CD4-positive, alpha-beta T cell treated with Interleukin-17A for 4 hours (primary cell): Measurements from ENCODE around the gene CDC16.

Experiments
- DNase-seq: peaks from one replicate; pipeline ENCODE4 v3.0.0-alpha.2; 2020; ENCODE audit warnings: mixed read lengths

The CDC16 gene

GRCh38 chr13:114266241-114266640 is 31.5 kb downstream of the CDC16 start:
- DNase-seq: no peak

- DNase-seq: no peak
Observed at GRCh38 chr13:114268344-114269280, 33.9 kb downstream of the CDC16 start.

GRCh38 chr13:114269281-114269770 is 34.6 kb downstream of the CDC16 start:
- no peak for DNase-seq

GRCh38 chr13:114272977-114273376 is 38.3 kb downstream of the CDC16 start:
- no peak for DNase-seq

GRCh38 chr13:114275304-114275703 is 40.6 kb downstream of the CDC16 start:
- no peak for DNase-seq

- DNase-seq: no peak
Observed at GRCh38 chr13:114279146-114279545, 44.4 kb downstream of the CDC16 start.

GRCh38 chr13:114279758-114280355 is 45.2 kb downstream of the CDC16 start:
- peak; percentile 18 for DNase-seq

- DNase-seq: peak; percentile 96
Observed at GRCh38 chr13:114281351-114282040, 46.8 kb downstream of the CDC16 start, which contains the start of gene UPF3A. TSS of gene UPF3A (plus strand) at chr13:114281601. CDS start at chr13:114281640, 39 bp downstream.

GRCh38 chr13:114282041-114282670 is 47.5 kb downstream of the CDC16 start:
- DNase-seq: peak; percentile 78

GRCh38 chr13:114283576-114283975 is 48.9 kb downstream of the CDC16 start:
- DNase-seq: no peak

GRCh38 chr13:114284680-114285079 is 50.0 kb downstream of the CDC16 start:
- no peak for DNase-seq

GRCh38 chr13:114285166-114285808 is 50.6 kb downstream of the CDC16 start:
- no peak for DNase-seq

- DNase-seq: no peak
Observed at GRCh38 chr13:114286808-114287207, 52.1 kb downstream of the CDC16 start.

GRCh38 chr13:114288157-114288591 is 53.5 kb downstream of the CDC16 start:
- DNase-seq: no peak

GRCh38 chr13:114296448-114296847 is 61.8 kb downstream of the CDC16 start:
- DNase-seq: no peak

- no peak for DNase-seq
Observed at GRCh38 chr13:114296902-114297301, 62.2 kb downstream of the CDC16 start.

- no peak for DNase-seq
Observed at GRCh38 chr13:114298866-114299265, 64.2 kb downstream of the CDC16 start.

GRCh38 chr13:114299604-114300305 is 65.1 kb downstream of the CDC16 start:
- DNase-seq: no peak

GRCh38 chr13:114303700-114304327 is 69.1 kb downstream of the CDC16 start:
- DNase-seq: no peak

- no peak for DNase-seq
Observed at GRCh38 chr13:114304346-114305034, 69.8 kb downstream of the CDC16 start.
